Type B pancreatic cell (in vitro differentiated cells): Measurements from ENCODE around the gene MAML2. TPM values are rescaled to one million over a fixed set of nuclear protein-coding genes. Genes with fewer than 3 reads are reported as not detected.
A peak's percentile ranks its signal among the peaks of the same experiment; 100 is the strongest.

Source experiments
- DNase-seq: peaks from one replicate; pipeline ENCODE4 v3.0.0; 2021; ENCODE audit warnings: mixed read lengths; ENCODE audit not compliant: unreplicated experiment; ENCODE audit errors: extremely low spot score
- H3K27ac Mint-ChIP-seq: 2 replicates; pipeline ENCODE4 v1.8.0; 2021; ENCODE audit warnings: mild to moderate bottlenecking, mixed read lengths
- H3K27me3 Mint-ChIP-seq: 2 replicates; pipeline ENCODE4 v1.8.0; 2021; ENCODE audit warnings: mixed read lengths
- H3K36me3 Mint-ChIP-seq: 2 replicates; pipeline ENCODE4 v1.8.0; 2021; ENCODE audit warnings: mixed read lengths
- H3K4me1 Mint-ChIP-seq: one replicate; pipeline ENCODE4 v1.8.0; 2021; ENCODE audit warnings: mixed read lengths; ENCODE audit not compliant: unreplicated experiment
- H3K4me3 Mint-ChIP-seq: 2 replicates; pipeline ENCODE4 v1.8.0; 2021; ENCODE audit warnings: mild to moderate bottlenecking, mixed read lengths
- H3K9me3 Mint-ChIP-seq: 2 replicates; pipeline ENCODE4 v1.8.0; 2021; ENCODE audit warnings: mixed read lengths
- total RNA-seq: library from RNA; stranded (reverse); gene quantifications from 2 replicates; pipeline ENCODE4 v1.2.1, GENCODE V29; 2021; ENCODE audit warnings: low replicate concordance
- TF ChIP-seq, protein P1 (sequence below): fragments of 200-600 bp; sonication (generic); conservative IDR thresholded peaks from 2 replicates; pipeline ENCODE4 v1.5.0; 2021; ENCODE audit warnings: antibody characterized with exemption, mild to moderate bottlenecking

The MAML2 gene
- total RNA-seq, 1 donor from 2014 or later = 20.8 TPM

DNA sequence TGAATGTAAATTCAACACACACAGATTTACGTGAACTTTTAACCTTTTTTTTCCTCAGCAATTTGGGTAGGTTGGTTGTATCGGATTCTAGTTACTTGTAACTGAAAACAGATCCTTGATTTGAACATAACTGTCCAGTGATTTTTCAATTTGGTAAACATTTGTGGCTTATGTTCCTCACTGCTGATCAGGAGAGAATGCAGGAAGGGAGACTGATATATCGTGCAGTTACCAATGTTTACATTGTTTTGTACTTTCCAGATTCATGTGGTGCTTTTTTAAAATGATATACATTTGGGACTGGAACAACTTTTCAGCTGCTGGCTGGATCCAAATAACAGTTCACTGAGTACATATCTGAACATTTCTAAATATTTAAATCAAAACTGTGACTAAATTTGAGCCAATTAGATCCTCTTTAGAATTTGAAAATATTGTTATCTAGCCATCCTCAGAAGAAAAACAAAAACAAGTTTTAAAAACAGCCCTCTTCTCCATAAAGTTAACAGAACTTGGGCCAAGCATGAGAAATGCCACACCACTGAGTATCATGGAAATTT lies 334.8 kb downstream of the MAML2 start:
- Mint-ChIP-seq H3K4me1 (peaks cover 29% of the 10 kb centered on the region), H3K9me3 (no peaks in the 10 kb centered on the region), H3K27ac (no peak overlapping the region), H3K36me3 (no peaks in the 10 kb centered on the region), H3K27me3 (no peaks in the 10 kb centered on the region), H3K4me3 (peak overlapping the region; percentile 22)
- TF ChIP-seq, protein P1, sequence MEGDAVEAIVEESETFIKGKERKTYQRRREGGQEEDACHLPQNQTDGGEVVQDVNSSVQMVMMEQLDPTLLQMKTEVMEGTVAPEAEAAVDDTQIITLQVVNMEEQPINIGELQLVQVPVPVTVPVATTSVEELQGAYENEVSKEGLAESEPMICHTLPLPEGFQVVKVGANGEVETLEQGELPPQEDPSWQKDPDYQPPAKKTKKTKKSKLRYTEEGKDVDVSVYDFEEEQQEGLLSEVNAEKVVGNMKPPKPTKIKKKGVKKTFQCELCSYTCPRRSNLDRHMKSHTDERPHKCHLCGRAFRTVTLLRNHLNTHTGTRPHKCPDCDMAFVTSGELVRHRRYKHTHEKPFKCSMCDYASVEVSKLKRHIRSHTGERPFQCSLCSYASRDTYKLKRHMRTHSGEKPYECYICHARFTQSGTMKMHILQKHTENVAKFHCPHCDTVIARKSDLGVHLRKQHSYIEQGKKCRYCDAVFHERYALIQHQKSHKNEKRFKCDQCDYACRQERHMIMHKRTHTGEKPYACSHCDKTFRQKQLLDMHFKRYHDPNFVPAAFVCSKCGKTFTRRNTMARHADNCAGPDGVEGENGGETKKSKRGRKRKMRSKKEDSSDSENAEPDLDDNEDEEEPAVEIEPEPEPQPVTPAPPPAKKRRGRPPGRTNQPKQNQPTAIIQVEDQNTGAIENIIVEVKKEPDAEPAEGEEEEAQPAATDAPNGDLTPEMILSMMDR = no peak
- no peak for DNase-seq

DNA sequence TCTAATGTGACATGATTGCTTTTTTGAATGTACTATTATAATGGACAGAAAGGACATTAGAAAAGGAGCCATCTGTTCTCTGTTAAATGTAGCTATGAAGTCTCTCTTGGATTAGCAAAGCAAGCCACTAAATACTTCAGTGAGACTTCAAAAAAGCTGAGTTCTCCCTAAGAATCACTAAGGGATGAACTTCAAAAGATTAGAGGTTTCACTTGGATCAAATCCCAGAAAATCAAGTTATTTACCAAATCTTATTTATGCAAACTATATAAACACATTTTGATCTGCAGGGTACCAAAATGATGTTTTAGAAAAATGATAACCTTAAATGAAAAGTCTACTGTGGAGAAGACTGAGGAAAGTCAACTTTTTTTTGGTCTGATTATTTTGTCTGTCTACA lies 337.0 kb downstream of the MAML2 start:
- no peak overlapping the region for H3K27ac Mint-ChIP-seq
- no peaks in the 10 kb centered on the region for H3K9me3 Mint-ChIP-seq
- DNase-seq = no peak
- TF ChIP-seq, protein P1 = no peak
- H3K27me3 Mint-ChIP-seq = no peaks in the 10 kb centered on the region
- peaks cover 7% of the 10 kb centered on the region for H3K36me3 Mint-ChIP-seq
- H3K4me1 Mint-ChIP-seq = peaks cover 15% of the 10 kb centered on the region
- H3K4me3 Mint-ChIP-seq = no peak overlapping the region

DNA sequence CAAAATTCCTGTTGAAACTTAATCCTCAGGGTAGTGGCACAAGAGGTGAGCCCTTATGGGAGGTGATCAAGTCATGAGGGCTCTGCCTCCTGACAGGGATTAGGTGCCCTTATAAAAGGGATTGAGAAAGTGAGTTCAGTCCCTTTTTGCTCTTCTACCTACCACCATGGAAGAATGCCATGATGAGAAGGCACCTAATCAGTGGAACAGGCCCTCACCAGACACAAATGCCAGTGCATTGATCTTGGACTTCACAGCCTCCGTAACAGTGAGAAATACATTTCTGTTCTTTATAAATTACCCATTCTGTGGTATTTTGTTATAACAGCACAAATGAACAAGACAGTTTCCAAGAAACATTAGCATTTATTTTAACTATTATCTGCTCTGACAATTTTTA lies 338.1 kb downstream of the MAML2 start:
- H3K27me3 Mint-ChIP-seq = no peaks in the 10 kb centered on the region
- TF ChIP-seq, protein P1 = no peak
- peaks cover 7% of the 10 kb centered on the region for H3K36me3 Mint-ChIP-seq
- no peak overlapping the region for H3K4me3 Mint-ChIP-seq
- peaks cover 27% of the 10 kb centered on the region for H3K4me1 Mint-ChIP-seq
- H3K27ac Mint-ChIP-seq = peak overlapping the region; percentile 55
- H3K9me3 Mint-ChIP-seq = no peaks in the 10 kb centered on the region
- DNase-seq = no peak

DNA sequence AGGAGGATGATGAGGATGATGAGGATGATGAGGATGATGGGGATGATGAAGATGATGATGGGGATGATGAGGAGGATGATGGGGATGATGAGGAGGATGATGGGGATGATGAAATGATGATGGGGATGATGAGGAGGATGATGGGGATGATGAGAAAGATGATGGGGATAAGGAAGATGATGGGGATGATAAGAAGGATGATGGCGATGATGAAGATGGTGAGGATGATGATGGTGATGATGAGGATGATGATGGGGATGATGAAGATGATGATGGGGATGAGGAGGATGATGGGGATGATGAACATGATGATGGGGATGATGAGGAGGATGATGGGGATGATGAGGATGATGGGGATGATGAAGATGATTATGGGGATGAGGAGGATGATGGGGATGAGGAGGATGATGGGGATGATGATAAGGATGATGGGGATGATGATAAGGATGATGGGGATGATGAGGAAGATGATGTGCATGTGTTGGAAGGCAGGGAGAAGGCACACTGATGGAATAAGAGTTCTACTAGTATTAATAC lies 340.2 kb downstream of the MAML2 start:
- H3K4me1 Mint-ChIP-seq = peaks cover 16% of the 10 kb centered on the region
- H3K9me3 Mint-ChIP-seq = no peaks in the 10 kb centered on the region
- TF ChIP-seq, protein P1 = no peak
- H3K4me3 Mint-ChIP-seq = no peak overlapping the region
- H3K27me3 Mint-ChIP-seq = no peaks in the 10 kb centered on the region
- no peak overlapping the region for H3K27ac Mint-ChIP-seq
- H3K36me3 Mint-ChIP-seq = peaks cover 7% of the 10 kb centered on the region
- DNase-seq = no peak

DNA sequence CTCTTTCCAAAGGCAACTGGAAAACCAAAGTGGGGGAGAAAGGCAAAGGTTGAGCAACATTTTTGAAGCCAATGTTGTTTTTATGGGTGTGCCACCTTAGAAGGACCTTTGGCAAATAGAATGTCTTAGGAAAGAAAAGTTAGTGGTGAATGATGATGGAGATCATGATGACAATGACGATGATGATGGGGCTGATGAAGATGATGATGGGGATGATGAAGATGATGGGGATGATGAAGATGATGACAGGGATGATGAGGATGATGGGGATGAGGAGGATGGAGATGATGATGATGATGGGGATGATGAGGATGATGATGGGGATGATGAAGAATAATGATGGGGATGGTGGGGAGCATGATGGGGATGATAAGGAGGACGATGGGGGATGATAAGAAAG lies 340.7 kb downstream of the MAML2 start:
- Mint-ChIP-seq H3K36me3 (peaks cover 7% of the 10 kb centered on the region), H3K4me3 (no peak overlapping the region), H3K4me1 (peaks cover 16% of the 10 kb centered on the region)

More for the DNA sequence above, 340.7 kb downstream of the MAML2 start:
- H3K27ac Mint-ChIP-seq = no peak overlapping the region
- H3K9me3 Mint-ChIP-seq = no peaks in the 10 kb centered on the region
- TF ChIP-seq, protein P1 = no peak
- DNase-seq = no peak
- no peaks in the 10 kb centered on the region for H3K27me3 Mint-ChIP-seq
